Liver (tissue), 9 donors: ENCODE results near the gene TMEM170B. TPM values are rescaled to one million over a fixed set of nuclear protein-coding genes. Genes with fewer than 3 reads are reported as not detected.

ENCODE experiments used
- DNase-seq: peaks from one replicate; pipeline ENCODE4 v3.0.0-alpha.2; 2017; ENCODE audit warnings: low spot score
- H3K27ac ChIP-seq, 2 donors: one replicate each; pipeline ENCODE4 v1.7.0; 2013; ENCODE audit warnings: inconsistent platforms in 2 of 2, low read length in 2 of 2, control low read depth in 1 of 2, low read depth in 1 of 2, mild to moderate bottlenecking in 1 of 2
- H3K27me3 ChIP-seq, 4 donors: one replicate each; pipeline versions ENCODE4 v1.6.1 to v1.7.0; 2013; ENCODE audit warnings: low read length in 3 of 4, inconsistent platforms in 1 of 4, mild to moderate bottlenecking in 1 of 4, moderate library complexity in 1 of 4; ENCODE audit not compliant: control insufficient read depth in 4 of 4, insufficient read depth in 4 of 4
- H3K36me3 ChIP-seq, 4 donors: one replicate each; pipeline versions ENCODE4 v1.6.1 to v1.7.0; 2013; ENCODE audit warnings: low read length in 3 of 4, mild to moderate bottlenecking in 3 of 4, low read depth in 1 of 4, moderate library complexity in 1 of 4; ENCODE audit not compliant: control insufficient read depth in 4 of 4, insufficient read depth in 3 of 4
- H3K4me1 ChIP-seq, 4 donors: one replicate each; pipeline versions ENCODE4 v1.6.1 to v1.7.0; 2013; ENCODE audit warnings: low read length in 3 of 4, mild to moderate bottlenecking in 3 of 4, moderate library complexity in 1 of 4; ENCODE audit not compliant: control insufficient read depth in 4 of 4, insufficient read depth in 4 of 4
- H3K4me3 ChIP-seq, 3 donors: one replicate each; pipeline versions ENCODE4 v1.6.1 to v1.7.0; 2013; ENCODE audit warnings: low read length in 3 of 3, control low read depth in 1 of 3, low read depth in 1 of 3, mild to moderate bottlenecking in 1 of 3
- H3K9ac ChIP-seq, 2 donors: one replicate each; pipeline ENCODE4 v1.7.0; 2013; ENCODE audit warnings: low read length in 2 of 2, mild to moderate bottlenecking in 2 of 2, moderate library complexity in 2 of 2, control low read depth in 1 of 2, low read depth in 1 of 2
- H3K9me3 ChIP-seq, 4 donors: one replicate each; pipeline versions ENCODE4 v1.6.1 to v1.7.0; 2013; ENCODE audit warnings: low read length in 3 of 4; ENCODE audit not compliant: control insufficient read depth in 4 of 4
- CTCF ChIP-seq: fragments of 150-350 bp; IDR thresholded peaks from 2 replicates; pipeline ENCODE4 v1.5.1; 2017; ENCODE audit warnings: improper control_type of control experiment, low read depth, low read length; ENCODE audit not compliant: missing input control
- EGR1 ChIP-seq, 2 donors: IDR thresholded peaks; 2 replicates each; pipeline ENCODE4 v1.6.1; 2016 to 2018; ENCODE audit warnings: antibody characterized with exemption in 2 of 2, low read depth in 2 of 2
- FOXA1 ChIP-seq: IDR thresholded peaks from 2 replicates; pipeline ENCODE4 v1.6.1; 2016; ENCODE audit warnings: antibody characterized with exemption
- FOXA2 ChIP-seq: IDR thresholded peaks from 2 replicates; pipeline ENCODE4 v1.6.1; 2016; ENCODE audit warnings: antibody characterized with exemption
- GABPA ChIP-seq, 2 donors: IDR thresholded peaks in 1 of 2; conservative IDR thresholded peaks in 1 of 2; 2 replicates each; pipeline ENCODE4 v1.6.1; 2016; ENCODE audit warnings: antibody characterized with exemption in 2 of 2, mild to moderate bottlenecking in 1 of 2, moderate library complexity in 1 of 2
- HNF4A ChIP-seq, 2 donors: conservative IDR thresholded peaks; 2 replicates each; pipeline ENCODE4 v1.6.1; 2016; ENCODE audit warnings: antibody characterized with exemption in 2 of 2, mild to moderate bottlenecking in 2 of 2
- HNF4G ChIP-seq: IDR thresholded peaks from 2 replicates; pipeline ENCODE4 v1.6.1; 2016; ENCODE audit warnings: antibody characterized with exemption
- JUND ChIP-seq, 2 donors: IDR thresholded peaks; 2 replicates each; pipeline ENCODE4 v1.6.1; 2016; ENCODE audit warnings: antibody characterized with exemption in 2 of 2
- MAX ChIP-seq: IDR thresholded peaks from 2 replicates; pipeline ENCODE4 v1.6.1; 2016; ENCODE audit warnings: antibody characterized with exemption
- NR2F2 ChIP-seq: IDR thresholded peaks from 2 replicates; pipeline ENCODE4 v1.6.1; 2016; ENCODE audit warnings: antibody characterized with exemption
- RAD21 ChIP-seq, 2 donors: IDR thresholded peaks; 2 replicates each; pipeline ENCODE4 v1.6.1; 2016; ENCODE audit warnings: antibody characterized with exemption in 2 of 2, mild to moderate bottlenecking in 2 of 2
- REST ChIP-seq: IDR thresholded peaks from 2 replicates; pipeline ENCODE4 v1.6.1; 2016; ENCODE audit warnings: antibody characterized with exemption, mild to moderate bottlenecking
- RXRA ChIP-seq, 2 donors: IDR thresholded peaks; 2 replicates each; pipeline ENCODE4 v1.6.1; 2017 to 2018; ENCODE audit warnings: antibody characterized with exemption in 2 of 2, mild to moderate bottlenecking in 1 of 2
- SP1 ChIP-seq: IDR thresholded peaks from 2 replicates; pipeline ENCODE4 v1.6.1; 2018; ENCODE audit warnings: antibody characterized with exemption, mild to moderate bottlenecking
- TAF1 ChIP-seq: conservative IDR thresholded peaks from 2 replicates; pipeline ENCODE4 v1.6.1; 2016; ENCODE audit warnings: antibody characterized with exemption, mild to moderate bottlenecking
- WGBS: extraction: QIAGEN DNeasy Blood & Tissue Kit; methylation state at CpG from one replicate; pipeline ENCODE4 v1.1.7; 2013; 5-methylcytosine and 5-hydroxymethylcytosine counted together
- polyA plus RNA-seq, 2 donors: library from polyadenylated mRNA; stranded (reverse) in 1 of 2; unstranded in 1 of 2; fragments of 200-250 nt in 1 of 2; fragments of >200 nt in 1 of 2; fragmentation: Nextera tagmentation in 1 of 2; extraction: Ambion mirVana in 1 of 2; gene quantifications; one replicate each; pipeline versions ENCODE4 v1.2.1 to v1.2.3, GENCODE V29; 2013 to 2015
- total RNA-seq, 2 donors: library from RNA; depleted of rRNA; stranded (reverse); fragments of >200 nt; gene quantifications; one replicate each; pipeline ENCODE4 v1.2.3, GENCODE V29; 2014
- TF ChIP-seq, protein P1 (sequence below): IDR thresholded peaks from 2 replicates; pipeline ENCODE4 v1.6.1; 2016; ENCODE audit warnings: antibody characterized with exemption
- TF ChIP-seq, protein P2 (sequence below): IDR thresholded peaks from 2 replicates; pipeline ENCODE4 v1.6.1; 2016; ENCODE audit warnings: antibody characterized with exemption
- donor health status: healthy.
- donor health status: healthy.
- donor health status: healthy.
- donor health status: healthy.
- donor health status: healthy.

TMEM170B gene
- total and polyA plus RNA-seq, 4 donors: 1.8 to 11.0 (median 6.1) TPM

GRCh38 chr6:11615214-11615602, 77.7 kb downstream of the TMEM170B start:
- no peaks in the 10 kb centered on the region for H3K9me3 ChIP-seq
- H3K27ac ChIP-seq: no peak overlapping the region
- no peaks in the 10 kb centered on the region for H3K36me3 ChIP-seq
- no peak for DNase-seq
- H3K27me3 ChIP-seq: no peaks in the 10 kb centered on the region
- WGBS: 97% methylated on average over 5 of the region's 5 CpGs
- no peak overlapping the region for H3K9ac ChIP-seq
- no peak overlapping the region for H3K4me3 ChIP-seq
- no peak for TF ChIP-seq CTCF
- TF ChIP-seq RAD21 (IDR thresholded peaks at IDR 0.05): no peak
- no peak for TF ChIP-seq FOXA1
- TF ChIP-seq RXRA (IDR thresholded peaks at IDR 0.05): no peak
- no peak for TF ChIP-seq JUND (IDR thresholded peaks at IDR 0.05)
- TF ChIP-seq, protein P1, sequence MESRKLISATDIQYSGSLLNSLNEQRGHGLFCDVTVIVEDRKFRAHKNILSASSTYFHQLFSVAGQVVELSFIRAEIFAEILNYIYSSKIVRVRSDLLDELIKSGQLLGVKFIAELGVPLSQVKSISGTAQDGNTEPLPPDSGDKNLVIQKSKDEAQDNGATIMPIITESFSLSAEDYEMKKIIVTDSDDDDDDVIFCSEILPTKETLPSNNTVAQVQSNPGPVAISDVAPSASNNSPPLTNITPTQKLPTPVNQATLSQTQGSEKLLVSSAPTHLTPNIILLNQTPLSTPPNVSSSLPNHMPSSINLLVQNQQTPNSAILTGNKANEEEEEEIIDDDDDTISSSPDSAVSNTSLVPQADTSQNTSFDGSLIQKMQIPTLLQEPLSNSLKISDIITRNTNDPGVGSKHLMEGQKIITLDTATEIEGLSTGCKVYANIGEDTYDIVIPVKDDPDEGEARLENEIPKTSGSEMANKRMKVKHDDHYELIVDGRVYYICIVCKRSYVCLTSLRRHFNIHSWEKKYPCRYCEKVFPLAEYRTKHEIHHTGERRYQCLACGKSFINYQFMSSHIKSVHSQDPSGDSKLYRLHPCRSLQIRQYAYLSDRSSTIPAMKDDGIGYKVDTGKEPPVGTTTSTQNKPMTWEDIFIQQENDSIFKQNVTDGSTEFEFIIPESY: no peak
- no peak for TF ChIP-seq MAX
- TF ChIP-seq TAF1: no peak
- no peak for TF ChIP-seq HNF4G
- TF ChIP-seq FOXA2: no peak
- no peak for TF ChIP-seq NR2F2
- no peak for TF ChIP-seq SP1
- no peak for TF ChIP-seq REST
- no peak for TF ChIP-seq EGR1 (IDR thresholded peaks at IDR 0.05; ENCODE audit: low read depth in 2 of 2)
- TF ChIP-seq GABPA (IDR thresholded peaks at IDR 0.05 in 1 of 2, conservative IDR thresholded peaks at IDR 0.05 in 1 of 2): no peak
- no peaks in the 10 kb centered on the region for H3K4me1 ChIP-seq

- H3K27ac ChIP-seq: no peak overlapping the region
- H3K27me3 ChIP-seq: no peaks in the 10 kb centered on the region
Measured at GRCh38 chr6:11616200-11616611, 78.7 kb downstream of the TMEM170B start.

More at GRCh38 chr6:11616200-11616611, 78.7 kb downstream of the TMEM170B start:
- H3K9ac ChIP-seq: no peak overlapping the region
- DNase-seq: no peak
- TF ChIP-seq HNF4A (conservative IDR thresholded peaks at IDR 0.05) (no peak), CTCF (no peak), GABPA (IDR thresholded peaks at IDR 0.05 in 1 of 2, conservative IDR thresholded peaks at IDR 0.05 in 1 of 2) (no peak), REST (no peak), HNF4G (no peak), SP1 (no peak), RXRA (IDR thresholded peaks at IDR 0.05) (no peak)
- TF ChIP-seq, protein P2, sequence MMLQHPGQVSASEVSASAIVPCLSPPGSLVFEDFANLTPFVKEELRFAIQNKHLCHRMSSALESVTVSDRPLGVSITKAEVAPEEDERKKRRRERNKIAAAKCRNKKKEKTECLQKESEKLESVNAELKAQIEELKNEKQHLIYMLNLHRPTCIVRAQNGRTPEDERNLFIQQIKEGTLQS: no peak
- 81% methylated on average over 5 of the region's 5 CpGs for WGBS
- H3K4me1 ChIP-seq: no peaks in the 10 kb centered on the region
- no peaks in the 10 kb centered on the region for H3K36me3 ChIP-seq
- no peak overlapping the region for H3K4me3 ChIP-seq
- H3K9me3 ChIP-seq: no peaks in the 10 kb centered on the region
